AG09309 (cell line): ENCODE results near the gene INSIG2.

ENCODE experiments used
- DNase-seq: peaks from one replicate; pipeline ENCODE4 v3.0.0-alpha.2; 2010; ENCODE audit warnings: low read depth
- H3K4me3 ChIP-seq: 2 replicates; pipeline ENCODE4 v1.5.1; 2011; ENCODE audit warnings: mild to moderate bottlenecking, low read depth, low read length, moderate library complexity; ENCODE audit not compliant: control insufficient read depth
- TF ChIP-seq, protein P1 (sequence below): IDR thresholded peaks from 2 replicates; pipeline ENCODE4 v1.5.1; 2011; ENCODE audit warnings: mild to moderate bottlenecking, low read depth, low read length, inconsistent platforms; ENCODE audit not compliant: insufficient read depth, control insufficient read depth; ENCODE audit errors: missing control alignments

The INSIG2 gene

GRCh38 chr2:118056801-118057200 is 31.5 kb upstream of the INSIG2 start:
- H3K4me3 ChIP-seq = no peak overlapping the region
- TF ChIP-seq, protein P1, sequence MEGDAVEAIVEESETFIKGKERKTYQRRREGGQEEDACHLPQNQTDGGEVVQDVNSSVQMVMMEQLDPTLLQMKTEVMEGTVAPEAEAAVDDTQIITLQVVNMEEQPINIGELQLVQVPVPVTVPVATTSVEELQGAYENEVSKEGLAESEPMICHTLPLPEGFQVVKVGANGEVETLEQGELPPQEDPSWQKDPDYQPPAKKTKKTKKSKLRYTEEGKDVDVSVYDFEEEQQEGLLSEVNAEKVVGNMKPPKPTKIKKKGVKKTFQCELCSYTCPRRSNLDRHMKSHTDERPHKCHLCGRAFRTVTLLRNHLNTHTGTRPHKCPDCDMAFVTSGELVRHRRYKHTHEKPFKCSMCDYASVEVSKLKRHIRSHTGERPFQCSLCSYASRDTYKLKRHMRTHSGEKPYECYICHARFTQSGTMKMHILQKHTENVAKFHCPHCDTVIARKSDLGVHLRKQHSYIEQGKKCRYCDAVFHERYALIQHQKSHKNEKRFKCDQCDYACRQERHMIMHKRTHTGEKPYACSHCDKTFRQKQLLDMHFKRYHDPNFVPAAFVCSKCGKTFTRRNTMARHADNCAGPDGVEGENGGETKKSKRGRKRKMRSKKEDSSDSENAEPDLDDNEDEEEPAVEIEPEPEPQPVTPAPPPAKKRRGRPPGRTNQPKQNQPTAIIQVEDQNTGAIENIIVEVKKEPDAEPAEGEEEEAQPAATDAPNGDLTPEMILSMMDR = no peak

DNA sequence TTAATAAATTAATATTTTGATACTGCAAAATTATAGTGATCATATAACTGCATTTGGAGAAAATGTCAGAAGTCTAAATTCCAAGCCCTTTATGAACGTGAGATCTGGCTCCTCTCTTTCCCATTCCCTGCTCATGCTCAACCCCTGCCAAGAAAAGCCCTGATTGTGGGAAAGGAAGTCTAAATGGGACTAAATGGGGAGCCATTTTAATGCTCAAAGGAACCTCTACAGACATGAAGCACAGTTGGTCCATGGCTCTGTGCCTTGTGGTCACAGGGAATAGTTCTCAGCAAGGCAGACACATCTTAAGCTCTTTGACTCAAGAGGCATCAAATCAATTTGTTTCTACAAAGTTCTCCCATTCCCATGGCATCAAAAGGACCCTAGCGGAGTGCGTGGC is 29.3 kb upstream of the INSIG2 start:
- DNase-seq = no peak
- no peak overlapping the region for H3K4me3 ChIP-seq
- TF ChIP-seq, protein P1 = no peak

More at GRCh38 chr2:118056801-118057200, 31.5 kb upstream of the INSIG2 start:
- no peak for DNase-seq

GRCh38 chr2:118059919-118060478 is 28.3 kb upstream of the INSIG2 start:
- DNase-seq = peak; percentile 98
- TF ChIP-seq, protein P1 = no peak

DNA sequence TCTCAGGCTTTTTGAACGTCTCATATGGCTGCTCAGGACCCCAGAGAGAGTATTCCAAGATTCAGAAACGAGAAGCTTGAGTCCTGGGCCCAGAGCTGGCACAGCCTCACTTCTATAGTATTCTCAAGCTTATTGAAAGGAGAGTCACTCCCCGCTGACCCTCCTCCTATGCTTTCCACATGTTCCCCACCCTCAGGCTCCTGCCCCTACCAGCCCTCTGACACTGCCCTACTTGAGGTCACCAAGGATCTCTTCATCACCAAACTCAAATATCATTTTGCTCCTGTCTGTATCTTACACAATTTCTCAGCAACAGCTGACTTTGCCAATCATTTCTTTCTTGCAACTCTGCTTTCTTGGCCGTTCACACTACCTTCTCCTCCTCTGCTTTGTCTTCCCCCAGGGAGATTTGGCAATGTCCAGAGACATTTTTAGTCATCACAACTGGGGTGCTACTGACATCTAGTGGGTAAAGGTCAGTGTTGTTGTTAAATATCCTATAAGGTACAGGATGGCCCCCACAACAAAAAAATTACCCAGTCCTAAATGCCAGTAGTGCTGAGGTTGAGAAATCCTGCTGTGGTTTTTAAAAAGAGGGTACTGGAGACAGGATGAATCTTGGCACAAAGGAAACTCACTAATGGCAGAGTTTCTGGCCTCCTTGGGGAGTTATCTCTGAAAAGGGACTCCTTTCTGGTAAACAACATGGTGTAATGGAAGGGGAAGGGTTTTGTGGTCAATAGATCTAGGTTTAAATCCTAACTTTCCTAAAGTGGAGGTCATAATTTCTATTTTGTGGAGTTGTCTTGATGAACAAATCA is 26.9 kb upstream of the INSIG2 start:
- H3K4me3 ChIP-seq = no peak overlapping the region
- TF ChIP-seq, protein P1 = peak; percentile 65
- DNase-seq = peak; percentile 74

More at GRCh38 chr2:118059919-118060478, 28.3 kb upstream of the INSIG2 start:
- H3K4me3 ChIP-seq = no peak overlapping the region

GRCh38 chr2:118062048-118062447 is 26.2 kb upstream of the INSIG2 start:
- DNase-seq = peak; percentile 75
- TF ChIP-seq, protein P1 = no peak

GRCh38 chr2:118062669-118063068 is 25.6 kb upstream of the INSIG2 start:
- no peak for DNase-seq
- H3K4me3 ChIP-seq = no peak overlapping the region
- TF ChIP-seq, protein P1 = no peak

More at GRCh38 chr2:118062048-118062447, 26.2 kb upstream of the INSIG2 start:
- no peak overlapping the region for H3K4me3 ChIP-seq
